IMR-90 (cell line): ENCODE data around the gene RFX2. TPM values are rescaled to one million over a fixed set of nuclear protein-coding genes. Genes with fewer than 3 reads are reported as not detected.

Experiments
- ATAC-seq: fragments of 200-7000 bp; cut with Tn5 transposase; 2 replicates; pipeline ENCODE4 v1.9.1; 2020; ENCODE audit warnings: low read depth, mild to moderate bottlenecking, moderate library complexity
- BruUV-seq: library from RNA; stranded (reverse); fragments of 400-500 nt; replicated peaks from 2 replicates; lab custom pipeline; 2021; lab: Mats Ljungman, UMichigan
- CTCF ChIA-PET: fragments of 300-600 bp; formaldehyde crosslinking; extraction: SDS; loops from one replicate; lab custom pipeline; 2021; ENCODE audit warnings: antibody characterized with exemption; lab: Yijun Ruan, JAX
- POLR2A ChIA-PET: fragments of 300-600 bp; sonication (Branson Sonifier 250); formaldehyde crosslinking; loops from one replicate; lab custom pipeline; 2022; ENCODE audit warnings: antibody characterized with exemption; ENCODE audit not compliant: unreplicated experiment; lab: Charles Lee
- DNase-seq: peaks from one replicate; pipeline ENCODE4 v3.0.0; 2013
- H2AFZ ChIP-seq: replicated peaks from 2 replicates; pipeline ENCODE3; 2013; ENCODE audit warnings: low read length, mild to moderate bottlenecking; ENCODE audit not compliant: poor library complexity
- H2AK5ac ChIP-seq: 2 replicates; pipeline ENCODE4 v1.6.1; 2013; ENCODE audit warnings: low read depth, low read length, inconsistent platforms
- H2AK9ac ChIP-seq: replicated peaks from 2 replicates; pipeline ENCODE3; 2013; ENCODE audit warnings: mild to moderate bottlenecking, low read depth, low read length, moderate library complexity; ENCODE audit not compliant: poor library complexity
- H2BK120ac ChIP-seq: 2 replicates; pipeline ENCODE4 v1.6.1; 2013; ENCODE audit warnings: low read depth, low read length, inconsistent platforms
- H2BK15ac ChIP-seq: 3 replicates; pipeline ENCODE4 v1.6.1; 2013; ENCODE audit warnings: low read depth, low read length, inconsistent platforms
- H2BK20ac ChIP-seq: 2 replicates; pipeline ENCODE4 v1.6.1; 2013; ENCODE audit warnings: low read depth, mild to moderate bottlenecking, inconsistent platforms, low read length, moderate library complexity
- H2BK5ac ChIP-seq: 2 replicates; pipeline ENCODE4 v1.6.1; 2013; ENCODE audit warnings: mild to moderate bottlenecking, low read depth, low read length, inconsistent platforms; ENCODE audit not compliant: poor library complexity, severe bottlenecking
- H3K14ac ChIP-seq: replicated peaks from 2 replicates; pipeline ENCODE4 v1.6.1; 2013; ENCODE audit warnings: low read depth, low read length, inconsistent platforms
- H3K18ac ChIP-seq: 2 replicates; pipeline ENCODE4 v1.6.1; 2013; ENCODE audit warnings: low read depth, low read length, control low read depth
- H3K23ac ChIP-seq: 2 replicates; pipeline ENCODE4 v1.6.1; 2013; ENCODE audit warnings: low read depth, low read length, inconsistent platforms
- H3K27ac ChIP-seq: 2 replicates; pipeline ENCODE4 v1.5.1; 2013; ENCODE audit warnings: mild to moderate bottlenecking, control low read depth, low read length; ENCODE audit not compliant: insufficient read depth
- H3K27me3 ChIP-seq: 2 replicates; pipeline ENCODE4 v1.6.1; 2013; ENCODE audit warnings: low read length; ENCODE audit not compliant: control insufficient read depth, insufficient read depth
- H3K36me3 ChIP-seq: 2 replicates; pipeline ENCODE4 v1.6.1; 2013; ENCODE audit warnings: low read length, mixed read lengths; ENCODE audit not compliant: control insufficient read depth, insufficient read depth
- H3K4ac ChIP-seq: 2 replicates; pipeline ENCODE4 v1.6.1; 2013; ENCODE audit warnings: low read depth, low read length, inconsistent platforms
- H3K4me1 ChIP-seq: 2 replicates; pipeline ENCODE4 v1.6.1; 2013; ENCODE audit warnings: low read length, mixed read lengths; ENCODE audit not compliant: control insufficient read depth, insufficient read depth
- H3K4me2 ChIP-seq: 2 replicates; pipeline ENCODE4 v1.6.1; 2013; ENCODE audit warnings: low read depth, mild to moderate bottlenecking, control low read depth, low read length, moderate library complexity
- H3K4me3 ChIP-seq: 2 replicates; pipeline ENCODE4 v1.5.1; 2013; ENCODE audit warnings: low read depth, mild to moderate bottlenecking, control low read depth, low read length, moderate library complexity; ENCODE audit not compliant: insufficient read depth
- H3K56ac ChIP-seq: 2 replicates; pipeline ENCODE4 v1.6.1; 2013; ENCODE audit warnings: low read length, inconsistent platforms; ENCODE audit not compliant: insufficient read depth; ENCODE audit errors: extremely low read depth
- H3K79me1 ChIP-seq, 2 experiments: 2 replicates each; pipeline ENCODE4 v1.6.1; 2013; ENCODE audit warnings: low read length in 2 of 2, inconsistent platforms in 1 of 2, low read depth in 1 of 2
- H3K9ac ChIP-seq: 2 replicates; pipeline ENCODE4 v1.6.1; 2013; ENCODE audit warnings: low read depth, low read length, control low read depth
- H3K9me1 ChIP-seq: 2 replicates; pipeline ENCODE4 v1.6.1; 2013; ENCODE audit warnings: low read length, inconsistent platforms; ENCODE audit not compliant: insufficient read depth
- H3K9me3 ChIP-seq: 2 replicates; pipeline ENCODE4 v1.6.1; 2013; ENCODE audit warnings: low read length; ENCODE audit not compliant: control insufficient read depth, insufficient read depth
- H4K20me1 ChIP-seq: 2 replicates; pipeline ENCODE4 v1.6.1; 2013; ENCODE audit warnings: low read length, inconsistent platforms; ENCODE audit not compliant: insufficient read depth
- H4K5ac ChIP-seq: 2 replicates; pipeline ENCODE4 v1.6.1; 2013; ENCODE audit warnings: mild to moderate bottlenecking, low read depth, low read length, control low read depth
- H4K8ac ChIP-seq, 2 experiments: 2 replicates each; pipeline ENCODE4 v1.6.1; 2013; ENCODE audit warnings: low read depth in 2 of 2, low read length in 2 of 2, control low read depth in 1 of 2, inconsistent platforms in 1 of 2
- H4K91ac ChIP-seq: 2 replicates; pipeline ENCODE4 v1.6.1; 2013; ENCODE audit warnings: low read depth, low read length, inconsistent platforms; ENCODE audit not compliant: insufficient read depth
- CEBPB ChIP-seq: IDR thresholded peaks from 2 replicates; pipeline ENCODE4 v1.6.1; 2012; ENCODE audit warnings: low read depth, low read length, improper control_type of control experiment
- FOS ChIP-seq: fragments of 150-350 bp; IDR thresholded peaks from 2 replicates; pipeline ENCODE4 v1.6.1; 2016; ENCODE audit warnings: low read depth, low read length
- NFE2L2 ChIP-seq: fragments of 150-350 bp; IDR thresholded peaks from 2 replicates; pipeline ENCODE4 v1.6.1; 2016; ENCODE audit warnings: low read depth, mild to moderate bottlenecking, low read length
- RFX5 ChIP-seq: IDR thresholded peaks from 2 replicates; pipeline ENCODE4 v1.8.0; 2012; ENCODE audit warnings: low read depth, mild to moderate bottlenecking, low read length, moderate library complexity
- WGBS, 2 experiments: methylation state at CpG; one replicate each; pipeline versions ENCODE4 v1.1.5 to v1.1.7; 2013; ENCODE audit warnings: missing lambda C conversion rate in 2 of 2; ENCODE audit not compliant: insufficient read length in 1 of 2; ENCODE audit errors: extremely low coverage in 2 of 2; 5-methylcytosine and 5-hydroxymethylcytosine counted together
- dilution Hi-C: fragments of 300-500 bp; cut with HindIII; formaldehyde crosslinking; loops from one replicate; pipeline ENCODE4 v1.14.3; 2018; ENCODE audit warnings: low sequenced_read_pairs; ENCODE audit not compliant: unreplicated experiment
- in situ Hi-C: fragments of 300-500 bp; cut with MboI; formaldehyde crosslinking; loops from 3 replicates; pipeline ENCODE4 v1.14.3; 2019; ENCODE audit warnings: low sequenced_read_pairs, inconsistent platforms, mixed read lengths
- intact Hi-C: fragments of 100-400 bp; cut with micrococcal nuclease; formaldehyde crosslinking; loops from 2 replicates; pipeline ENCODE4 v1.10.0; 2022
- polyA plus RNA-seq, 3 experiments: library from polyadenylated mRNA; depleted of rRNA; stranded (reverse); fragments of >200 nt; gene quantifications; 2 replicates each; pipeline ENCODE4 v1.2.3, GENCODE V29; 2012; ENCODE audit warnings: low replicate concordance in 1 of 3
- total RNA-seq: library from RNA; depleted of rRNA; stranded (reverse); fragments of >200 nt; gene quantifications from 2 replicates; pipeline ENCODE4 v1.2.3, GENCODE V29; 2012

RFX2 gene
- total and polyA plus RNA-seq, 2 of the 4 experiments (the other 2 are of a cell fraction) = 2.2 to 4.9 TPM

DNA sequence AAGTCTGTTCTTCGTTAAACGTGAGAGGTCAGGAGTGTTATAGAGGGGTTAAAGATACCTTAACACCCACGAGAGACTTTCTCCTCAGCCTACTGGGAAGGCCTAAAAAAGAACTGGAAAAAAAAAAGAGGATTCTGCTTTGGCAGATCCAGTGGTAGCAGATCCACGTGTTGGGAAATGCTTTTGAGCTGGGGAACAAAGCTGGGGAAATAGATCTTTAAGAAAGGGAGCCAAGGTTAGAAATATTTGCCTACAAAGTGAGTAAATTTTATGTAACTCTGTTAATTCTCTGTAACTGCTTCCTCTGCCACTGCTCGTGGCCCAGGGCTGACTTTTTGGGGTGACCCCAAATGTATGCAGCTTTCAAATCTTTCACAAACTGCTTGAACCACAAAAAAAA, 11.7 kb downstream of the RFX2 start:
- H2BK15ac ChIP-seq = no peak overlapping the region
- peaks cover 26 to 34% of the 10 kb centered on the region in 2 experiments for H3K79me1 ChIP-seq
- no peak overlapping the region for H4K8ac ChIP-seq
- H3K14ac ChIP-seq = no peak overlapping the region
- peaks cover 8% of the 10 kb centered on the region for H3K4me1 ChIP-seq
- no peaks in the 10 kb centered on the region for H4K20me1 ChIP-seq
- no peak overlapping the region for H3K27ac ChIP-seq
- no peak overlapping the region for H3K4me2 ChIP-seq
- H3K9ac ChIP-seq = no peak overlapping the region
- no peak for DNase-seq
- H2AK9ac ChIP-seq = no peak overlapping the region
- H3K4ac ChIP-seq = no peak overlapping the region
- no peak overlapping the region for H3K23ac ChIP-seq
- H2AK5ac ChIP-seq = no peak overlapping the region
- intact Hi-C loops (no loop called here), dilution Hi-C loops (no loop called here), in situ Hi-C loops (no loop called here)
- peaks cover 13% of the 10 kb centered on the region for H3K9me1 ChIP-seq
- H3K9me3 ChIP-seq = no peaks in the 10 kb centered on the region
- ChIA-PET CTCF (no interaction called here), POLR2A (interaction anchor here (0.6 kb wide), 1 partner anchor 355 kb away, joined by 5 read pairs; no protein-coding TSS in a partner anchor)
- H2AFZ ChIP-seq = no peak overlapping the region
- BruUV-seq = no TSS peak
- no peaks in the 10 kb centered on the region for H3K27me3 ChIP-seq
- no peak overlapping the region for H3K18ac ChIP-seq
- no CpG with 5 or more reads among the region's 5 CpGs for WGBS, 2 experiments
- no peaks in the 10 kb centered on the region for H3K36me3 ChIP-seq
- H3K56ac ChIP-seq = no peak overlapping the region
- H2BK20ac ChIP-seq = no peak overlapping the region
- H4K91ac ChIP-seq = no peak overlapping the region
- no peak for ATAC-seq
- TF ChIP-seq RFX5 = no peak
- no peak for TF ChIP-seq CEBPB
- no peak for TF ChIP-seq NFE2L2
- no peak for TF ChIP-seq FOS
- no peak overlapping the region for H2BK120ac ChIP-seq
- no peak overlapping the region for H4K5ac ChIP-seq
- no peak overlapping the region for H3K4me3 ChIP-seq
- H2BK5ac ChIP-seq = no peak overlapping the region
